ENCODE measurements around the gene FGR.
A peak's percentile ranks its signal among the peaks of the same experiment; 100 is the strongest.

Gene FGR

DNA sequence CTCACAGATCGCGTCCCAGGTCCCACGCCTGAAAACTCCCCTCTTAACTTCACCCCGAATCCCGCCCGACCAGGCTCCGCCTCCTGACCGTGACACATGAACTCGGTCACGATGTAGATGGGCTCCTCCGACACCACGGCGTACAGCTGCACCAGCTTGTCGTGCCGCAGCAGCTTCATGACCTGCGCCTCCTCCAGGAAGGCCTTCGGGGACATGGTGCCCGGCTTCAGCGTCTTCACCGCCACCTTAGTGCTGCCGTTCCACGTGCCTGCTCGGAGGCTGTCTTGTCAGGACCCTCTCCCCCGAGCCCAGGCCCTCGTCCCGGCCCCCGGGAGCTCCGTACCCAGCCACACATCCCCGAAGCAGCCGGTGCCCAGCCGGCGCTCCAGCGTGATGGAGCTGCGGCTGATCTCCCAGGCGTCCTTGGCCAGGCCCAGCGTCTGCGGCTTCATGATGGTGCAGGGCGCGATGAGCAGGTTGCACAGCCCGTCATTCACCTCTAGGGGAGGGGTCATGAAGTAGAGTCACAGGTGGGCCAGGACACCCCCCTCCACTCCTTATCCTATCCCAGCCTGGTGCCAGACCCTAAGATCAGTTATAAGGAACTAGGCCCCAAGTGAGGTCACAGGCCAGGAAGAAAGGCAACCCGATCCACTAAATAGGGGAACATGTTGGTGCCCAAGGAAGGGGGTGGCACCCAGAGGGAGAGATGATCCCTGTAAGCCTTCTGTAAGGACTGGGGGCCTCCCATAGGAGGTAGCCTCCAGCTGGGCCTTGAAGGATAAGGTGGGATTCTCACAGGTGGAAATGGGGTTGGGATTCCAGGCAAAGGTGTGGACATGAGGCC, 19.4 kb downstream of the FGR start:
- DNase-seq, result no peak

DNA sequence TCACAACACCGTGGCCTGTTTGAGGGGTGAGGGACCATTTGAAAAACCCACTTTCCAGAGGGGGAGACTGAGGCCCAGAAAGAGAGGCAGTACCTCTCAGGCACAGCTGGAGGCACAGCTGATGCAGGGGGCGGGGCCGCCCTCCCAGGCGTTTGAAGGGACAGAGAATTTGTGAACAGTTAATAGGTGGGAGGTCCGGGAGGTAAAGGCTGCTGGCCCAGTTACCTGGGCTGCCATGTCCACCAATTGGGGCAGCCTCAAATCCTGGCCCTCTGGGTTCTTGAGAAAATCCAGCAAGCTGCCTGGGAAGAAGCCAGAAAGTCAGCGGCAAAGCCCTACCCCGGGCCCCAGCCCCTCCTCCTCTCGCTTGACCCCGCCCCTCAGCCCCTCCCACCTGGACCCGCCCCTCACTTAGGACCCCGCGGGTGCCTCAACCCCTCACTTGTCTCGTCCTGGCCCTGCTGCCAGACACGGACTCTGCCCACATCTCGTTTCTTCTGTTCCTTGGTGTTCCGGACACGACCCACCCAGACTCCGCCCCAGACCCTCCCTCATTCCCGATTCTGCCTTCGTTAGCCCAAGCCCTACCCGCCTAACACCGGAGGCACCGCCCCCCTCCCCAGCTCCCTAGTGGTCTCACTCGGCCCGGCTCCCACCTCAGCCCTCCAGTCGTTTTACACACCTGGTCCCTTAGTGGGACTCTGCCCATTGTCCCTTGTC, 20.2 kb downstream of the FGR start:
- no peak for DNase-seq

DNA sequence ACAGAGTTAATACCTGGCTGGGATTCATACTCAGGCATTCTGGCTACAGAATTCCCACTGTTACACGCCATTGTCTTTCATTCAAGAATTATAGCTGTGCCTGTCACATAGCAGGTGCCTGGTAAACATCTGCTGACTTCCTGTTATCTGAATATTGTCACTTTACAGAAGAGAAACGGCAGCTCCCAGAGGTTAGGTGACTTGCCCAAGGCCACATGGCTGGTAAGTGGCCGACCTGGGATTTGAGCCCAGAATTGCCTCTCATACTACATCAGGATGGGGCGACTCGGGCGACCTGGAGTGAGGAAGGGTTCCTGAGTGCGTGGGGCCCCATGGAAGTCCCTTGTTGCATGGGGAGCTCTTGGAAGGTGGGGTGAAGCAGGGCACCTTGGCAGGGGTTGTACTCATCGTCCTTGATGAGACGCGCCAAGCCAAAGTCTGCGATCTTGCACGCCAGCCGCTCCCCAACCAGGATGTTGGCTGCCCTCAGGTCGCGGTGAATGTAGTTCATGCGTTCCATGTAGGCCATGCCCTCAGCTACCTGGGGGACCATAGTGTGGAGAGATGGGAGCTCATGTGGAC, 20.9 kb downstream of the FGR start:
- DNase-seq, result no peak

DNA sequence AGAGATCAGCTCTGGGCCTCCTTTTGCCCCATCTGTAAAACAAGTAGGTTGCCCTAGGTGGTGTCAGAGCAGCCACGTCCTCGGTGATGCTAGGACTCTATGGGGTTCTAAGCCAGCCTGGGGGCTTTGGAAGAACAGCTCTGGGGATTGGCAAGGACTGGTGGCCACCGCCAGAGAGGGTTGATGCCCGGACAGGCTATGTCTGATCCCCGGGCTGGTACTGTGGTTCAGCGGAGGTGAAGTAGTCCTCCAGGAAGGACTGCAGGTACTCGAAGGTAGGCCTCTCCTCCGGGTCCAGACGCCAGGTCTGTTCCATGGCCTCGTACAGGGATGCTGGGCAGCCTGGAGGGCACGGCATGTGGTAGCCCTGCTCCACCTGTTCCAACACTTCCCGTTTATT, 22.3 kb downstream of the FGR start:
- DNase-seq, result no peak

DNA sequence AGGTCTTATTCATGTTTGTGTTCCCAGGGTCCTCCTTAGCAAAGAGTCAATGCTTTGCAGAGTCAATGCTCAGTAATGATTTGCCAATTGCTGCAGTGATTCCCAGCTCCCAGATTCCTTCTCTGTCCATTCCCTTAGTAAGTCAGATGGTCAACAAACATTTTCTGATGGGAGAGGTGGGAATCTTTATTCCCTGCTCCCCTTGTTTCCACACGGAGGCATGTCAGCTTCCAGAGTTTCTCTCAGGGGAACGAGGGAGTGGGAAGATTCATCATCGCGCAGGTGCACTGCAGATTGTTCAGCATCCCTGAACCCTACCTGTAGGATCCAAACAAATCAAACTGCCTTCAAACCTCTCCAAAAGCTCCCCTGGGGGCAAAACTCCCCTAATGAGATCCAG, 23.5 kb downstream of the FGR start:
- no peak for DNase-seq

DNA sequence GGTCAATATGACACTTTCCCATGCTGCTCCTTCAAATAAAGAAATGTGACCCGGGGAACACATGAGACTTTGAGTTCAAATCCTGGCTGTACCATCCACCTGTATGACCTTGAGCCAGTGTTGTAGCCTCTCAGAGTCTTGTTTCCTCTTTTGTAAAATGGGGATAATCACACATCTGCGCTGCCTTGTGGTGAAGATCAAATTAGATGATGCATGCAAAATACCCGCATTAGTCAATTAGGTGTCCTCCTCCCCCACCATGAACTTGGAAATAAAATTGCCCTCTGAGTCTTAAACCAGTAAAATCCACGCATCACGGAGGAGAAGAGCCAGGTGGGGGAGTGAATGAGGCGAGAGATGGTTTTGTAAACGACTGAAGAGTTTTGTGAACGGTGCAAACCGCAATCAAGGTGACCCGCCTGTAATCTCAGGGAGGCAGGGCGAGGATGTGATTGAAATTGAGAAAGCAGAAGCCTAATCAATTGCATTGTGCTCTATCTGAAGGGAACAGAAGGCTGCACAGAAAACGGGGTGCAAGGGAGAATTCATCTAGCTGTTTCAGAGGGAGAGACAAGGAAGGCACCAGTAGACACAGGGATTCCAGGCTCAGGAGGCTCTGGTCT, 25.3 kb downstream of the FGR start:
- DNase-seq, result no peak

DNA sequence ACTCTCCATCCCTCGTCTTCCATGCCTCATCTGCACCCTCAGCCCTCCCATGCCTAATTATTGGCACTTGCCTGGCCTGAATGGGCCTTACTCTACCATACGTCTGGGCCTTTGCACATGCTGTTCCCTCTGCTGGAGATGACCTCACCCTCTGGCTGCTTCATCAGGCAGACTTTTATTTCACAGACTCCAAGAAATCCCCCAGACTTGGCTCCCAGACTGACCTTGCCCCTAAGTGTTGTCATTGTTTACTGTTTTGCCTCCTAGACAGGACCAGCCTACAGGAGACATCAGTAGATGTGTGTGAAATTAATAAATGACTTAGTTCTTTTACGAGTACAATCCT, 25.8 kb downstream of the FGR start:
- DNase-seq, result no peak

DNA sequence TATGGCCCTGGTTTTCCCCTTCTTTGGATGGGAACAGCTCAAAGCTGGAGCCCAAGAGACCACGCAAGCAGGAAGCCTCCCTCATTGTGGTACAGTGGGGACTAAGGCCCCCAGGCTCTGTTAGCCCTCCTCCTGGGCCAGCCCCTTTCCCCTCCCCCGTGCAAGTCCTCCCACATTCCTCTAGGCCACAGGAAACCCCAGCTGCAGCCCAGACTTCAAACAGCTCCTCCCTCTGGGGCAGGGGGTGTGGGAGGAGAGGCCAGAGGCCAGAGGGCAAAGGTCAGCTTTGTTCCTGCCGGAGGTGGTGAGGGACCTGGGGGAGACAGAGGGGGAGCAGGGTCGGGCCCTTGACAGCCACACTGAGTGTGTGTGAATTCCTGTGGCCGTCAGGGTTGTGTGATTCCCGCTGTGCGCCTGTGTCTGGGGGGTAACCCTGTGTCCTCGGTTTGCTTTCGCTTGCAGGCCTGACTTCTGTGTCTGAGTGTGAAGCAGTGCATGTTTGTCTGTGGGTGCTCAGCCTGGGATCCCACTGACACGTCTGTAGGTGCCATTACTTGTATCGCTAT, 27.7 kb downstream of the FGR start:
- no peak for DNase-seq

DNA sequence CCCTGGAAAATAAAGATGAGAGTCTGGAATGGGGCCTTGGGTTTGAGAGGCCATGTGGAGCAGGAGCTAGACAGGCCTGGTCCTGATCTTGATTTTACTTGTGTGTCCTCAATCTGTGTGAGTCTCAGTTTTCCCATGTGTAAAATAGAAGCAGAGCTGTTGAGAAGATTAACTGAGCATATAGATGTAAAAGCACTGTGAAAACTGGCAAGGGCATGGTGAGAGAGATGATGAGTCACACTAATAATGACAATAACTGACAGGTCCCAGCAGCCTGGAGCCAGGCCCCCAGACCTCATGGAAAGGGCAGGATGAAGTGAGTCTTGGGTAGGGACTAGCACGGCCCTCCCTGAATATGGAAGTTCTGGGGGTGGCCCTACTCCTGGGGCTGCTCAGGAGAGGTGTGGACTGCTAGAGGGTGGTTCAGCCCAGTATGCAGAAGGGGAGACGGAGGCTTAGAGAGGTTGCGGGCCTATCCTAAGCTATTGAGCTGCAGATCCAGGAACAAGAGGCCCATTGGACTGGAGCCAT, 28.2 kb downstream of the FGR start:
- no peak for DNase-seq

DNA sequence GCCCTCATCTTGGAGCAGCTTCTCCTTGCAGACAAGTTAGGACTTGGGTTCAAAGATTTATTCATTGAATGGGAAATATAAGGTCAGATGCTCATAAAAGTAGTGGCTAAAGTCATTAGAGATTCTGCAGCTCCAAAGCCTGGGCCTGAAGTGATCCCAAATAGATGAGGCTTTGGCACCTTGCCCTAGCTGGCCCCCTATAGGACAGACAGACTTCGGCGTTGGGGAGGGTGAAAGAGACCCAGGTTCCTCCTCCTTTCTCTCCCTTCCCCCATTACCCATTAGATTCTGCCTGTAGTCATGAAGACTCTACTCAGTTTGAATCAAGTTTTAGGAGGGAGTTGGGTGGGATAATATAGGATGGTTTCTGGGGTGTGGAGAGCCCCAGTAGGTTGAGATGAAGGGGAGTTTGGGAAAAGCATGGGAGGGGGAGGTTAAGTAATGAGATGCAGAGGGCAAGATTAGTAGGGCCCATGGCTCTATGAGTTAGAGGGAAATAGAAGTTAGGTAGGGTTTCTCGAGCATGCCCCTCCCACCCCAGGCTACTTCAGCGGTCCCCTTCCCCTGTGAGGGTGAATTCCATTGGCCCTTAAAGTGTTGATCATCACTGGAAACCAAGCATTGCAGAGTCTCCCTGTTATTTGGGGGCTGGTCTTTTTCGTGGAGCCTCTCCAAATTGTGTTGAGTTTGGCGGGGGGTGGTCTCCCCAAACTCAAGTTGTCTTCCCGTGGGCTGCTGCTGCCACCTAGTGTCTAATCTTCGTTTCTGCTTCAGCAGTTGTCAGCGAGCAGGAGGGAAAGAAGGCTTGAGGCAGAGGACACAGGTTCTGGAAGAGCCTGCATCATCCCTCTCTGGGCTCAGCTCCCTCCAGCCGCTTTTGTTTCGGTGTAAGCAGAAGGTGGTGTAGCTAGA, 28.9 kb downstream of the FGR start:
- DNase-seq, result peak; percentile 25

DNA sequence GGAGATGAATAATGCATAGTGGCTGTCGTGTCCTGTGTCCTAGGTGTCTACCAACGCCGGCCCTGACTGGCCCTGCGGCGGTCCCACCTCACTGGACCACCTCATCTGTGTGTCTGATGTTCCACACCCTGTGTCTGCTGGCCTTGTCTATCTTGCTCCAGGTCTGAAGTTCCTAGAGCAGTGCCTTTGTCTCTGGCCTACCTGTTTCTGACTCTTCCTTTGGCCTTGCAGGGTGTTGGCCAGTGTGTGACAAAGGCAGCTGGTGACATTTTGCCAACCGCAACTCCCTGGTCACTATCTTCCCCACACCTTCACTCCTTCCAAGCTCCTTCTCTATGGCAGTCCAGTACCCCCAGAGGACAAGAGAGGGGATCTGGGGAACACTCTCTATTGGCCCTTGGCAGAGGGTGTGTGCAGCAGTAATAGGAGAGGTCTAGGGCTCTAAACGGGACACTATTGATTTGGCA, 29.7 kb downstream of the FGR start:
- no peak for DNase-seq

DNA sequence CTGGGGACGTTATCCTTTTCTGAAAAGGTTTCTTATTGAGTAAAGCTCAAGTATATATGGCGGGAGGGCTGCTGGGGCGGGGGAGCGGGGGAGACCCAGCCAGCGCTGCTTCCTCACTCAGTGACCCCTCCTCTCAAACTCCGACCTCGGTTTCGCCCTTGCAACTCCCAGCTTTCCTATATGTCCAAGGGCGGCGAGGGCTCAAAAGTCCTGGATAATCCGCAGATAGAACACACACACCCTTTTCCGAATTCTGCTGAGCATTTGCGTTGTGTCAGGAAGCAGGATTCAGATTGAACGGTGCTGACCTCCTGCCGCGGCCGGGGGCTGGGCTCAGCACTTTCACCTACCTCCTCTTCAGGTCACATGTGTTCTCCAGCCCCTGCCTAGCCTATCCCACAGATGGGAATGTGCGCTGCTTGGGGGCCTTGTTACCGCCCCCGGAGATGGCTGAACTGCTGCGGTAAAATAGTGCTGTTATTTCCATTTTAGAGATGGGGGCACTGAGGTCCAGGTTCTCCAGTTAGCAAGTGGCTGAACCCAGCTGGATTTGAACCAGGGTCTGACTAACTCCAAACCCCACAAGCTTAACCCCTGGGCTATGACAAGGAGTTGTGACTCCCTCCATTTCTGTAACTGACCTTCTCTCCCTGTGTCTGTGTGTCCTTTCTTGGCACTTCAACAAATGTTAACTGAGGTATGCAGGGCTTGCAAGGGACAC, 30.2 kb downstream of the FGR start:
- DNase-seq, result no peak

DNA sequence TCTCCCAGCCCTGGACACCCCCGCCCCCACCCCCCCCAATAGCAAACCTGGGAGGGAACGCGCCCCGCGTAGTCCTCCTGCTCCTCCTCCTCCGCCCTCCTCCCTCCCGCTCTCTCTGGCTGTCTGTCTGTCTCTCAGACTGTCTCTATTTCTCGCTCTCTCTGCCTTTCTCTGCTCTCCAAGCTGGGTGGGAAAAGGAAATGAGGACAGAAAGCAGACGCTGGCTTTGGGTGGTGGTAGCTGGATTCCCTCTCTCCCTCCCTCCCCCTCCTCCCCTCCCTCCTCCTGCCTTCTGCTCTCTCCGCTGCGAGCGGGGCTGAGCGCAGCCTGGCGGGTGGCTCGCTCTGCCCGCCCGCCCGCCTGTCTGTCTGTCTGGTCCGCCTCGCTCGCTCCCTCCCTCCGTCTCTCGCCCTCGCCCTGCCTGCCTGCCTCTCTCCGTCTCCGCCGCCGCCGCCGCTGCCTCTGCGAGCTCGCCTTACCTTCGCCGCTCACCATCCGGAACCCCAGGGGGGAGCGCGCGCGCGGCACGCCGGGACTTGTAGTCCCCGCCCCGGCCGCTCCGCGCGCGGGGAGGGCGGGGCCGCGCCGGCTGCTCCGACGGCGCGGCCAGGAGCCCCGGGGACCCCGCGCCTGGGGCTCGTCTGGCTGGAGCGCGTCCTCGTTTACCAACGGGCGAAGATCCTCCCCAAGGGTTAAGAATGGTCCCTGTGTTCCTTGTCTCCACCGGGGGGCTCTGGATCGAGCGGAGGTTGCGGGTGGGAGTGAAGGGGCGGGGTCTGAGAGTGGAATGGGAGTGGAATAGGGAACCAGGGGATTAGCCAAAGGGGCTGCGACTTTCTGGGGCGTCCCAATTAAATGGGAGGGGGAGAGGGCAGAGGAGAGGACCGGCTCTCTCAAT, 31.1 kb downstream of the FGR start, which contains the start of gene AHDC1:
Gene AHDC1 (minus strand): TSS at position 464 of the 898 bp plus-strand sequence. CDS start 52,029 bp downstream, outside the sequence.
- peak; percentile 94 for DNase-seq

DNA sequence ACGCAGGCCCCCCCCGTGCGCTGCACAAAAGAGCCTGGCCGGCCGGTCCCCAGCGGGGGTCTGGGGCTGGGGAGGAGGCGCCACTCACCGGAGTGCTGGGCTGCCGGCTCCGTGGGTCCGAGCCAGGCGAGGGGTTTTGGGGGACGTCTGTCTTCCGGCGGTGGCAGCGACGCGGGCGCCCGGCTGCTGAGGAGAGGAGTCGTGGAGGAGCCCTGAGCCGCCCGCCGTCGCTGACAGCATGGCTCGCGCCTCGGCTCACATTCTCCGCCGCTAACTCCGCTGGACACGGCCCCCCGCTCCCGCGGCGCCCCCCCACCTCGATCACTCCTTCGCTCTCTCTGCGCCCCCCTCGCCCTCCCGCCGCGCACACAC, 31.7 kb downstream of the FGR start:
- DNase-seq, result no peak

DNA sequence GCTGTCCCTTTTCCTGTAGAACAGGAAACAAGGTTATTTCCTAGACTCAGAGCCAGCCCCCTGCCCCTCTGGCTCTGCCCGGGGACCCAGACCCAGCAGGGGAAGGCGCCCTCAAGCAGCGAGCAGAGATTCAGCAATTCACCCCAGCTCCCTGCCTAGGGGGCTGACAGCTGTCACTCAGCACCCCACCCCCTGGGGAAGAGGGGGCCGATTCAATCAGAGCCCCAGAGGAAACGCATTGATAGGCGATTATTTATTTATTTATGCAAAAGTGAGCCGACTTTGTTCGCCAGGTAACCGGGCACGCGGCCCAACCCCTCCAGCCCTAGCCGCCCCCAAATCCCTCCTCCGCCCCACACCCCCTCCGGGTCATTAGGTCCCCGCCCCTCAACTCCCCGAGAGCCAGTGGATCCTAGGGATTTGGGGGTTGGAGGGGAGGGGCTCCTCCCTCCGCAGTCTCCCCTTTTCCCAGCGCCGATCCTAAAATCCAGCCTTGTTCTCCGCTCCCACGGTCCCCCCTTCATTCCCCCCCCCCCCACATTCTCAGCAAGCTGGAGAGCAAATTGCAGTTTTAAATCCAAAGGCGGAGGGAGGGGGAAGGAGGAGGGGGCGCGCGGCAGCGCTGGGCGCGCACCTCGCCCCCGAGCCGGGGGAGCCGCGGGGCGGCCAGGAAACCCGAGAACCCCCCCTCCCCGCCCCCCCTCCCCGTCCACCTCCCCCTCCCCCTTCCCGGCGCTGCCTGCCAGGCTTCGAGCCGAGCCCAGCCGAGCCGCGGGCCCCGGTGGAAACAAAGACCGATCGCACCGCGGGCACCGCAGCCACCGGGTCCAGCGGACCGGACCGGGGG, 32.3 kb downstream of the FGR start:
- DNase-seq, result peak; percentile 41

DNA sequence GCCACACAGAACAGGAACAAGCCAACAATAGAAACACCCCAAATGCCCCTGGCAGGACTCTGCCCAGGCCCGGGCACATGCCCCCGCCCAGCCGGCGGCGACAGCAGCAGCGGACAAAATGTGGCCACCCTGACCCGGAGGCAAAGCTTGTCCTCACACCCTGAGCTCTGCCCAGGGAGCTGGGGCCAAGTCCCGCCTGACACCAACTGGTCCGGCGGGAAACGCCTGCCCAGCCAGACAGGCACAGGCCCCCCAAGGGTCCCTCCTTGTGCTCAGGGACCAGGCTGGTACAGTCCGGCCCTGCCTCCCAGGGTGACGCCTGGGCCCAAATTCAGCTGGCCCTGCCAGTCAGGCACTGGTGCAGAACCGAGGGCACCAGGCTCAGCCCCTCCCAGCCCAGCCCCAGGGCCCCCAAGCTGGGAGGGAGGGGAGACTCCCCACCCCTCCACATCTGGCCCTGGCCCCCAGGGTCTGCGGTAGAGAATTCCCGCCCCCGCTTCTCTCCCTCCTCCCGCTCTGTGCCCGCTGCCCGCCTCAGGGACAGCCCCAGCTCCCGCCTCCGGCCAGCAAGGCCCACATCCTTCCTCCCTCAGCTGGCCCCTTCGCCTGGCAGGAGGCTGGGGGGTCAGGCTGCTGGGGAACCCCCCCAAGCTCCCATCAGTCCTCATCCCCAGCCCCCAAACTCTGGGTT, 33.1 kb downstream of the FGR start:
- DNase-seq, result no peak

DNA sequence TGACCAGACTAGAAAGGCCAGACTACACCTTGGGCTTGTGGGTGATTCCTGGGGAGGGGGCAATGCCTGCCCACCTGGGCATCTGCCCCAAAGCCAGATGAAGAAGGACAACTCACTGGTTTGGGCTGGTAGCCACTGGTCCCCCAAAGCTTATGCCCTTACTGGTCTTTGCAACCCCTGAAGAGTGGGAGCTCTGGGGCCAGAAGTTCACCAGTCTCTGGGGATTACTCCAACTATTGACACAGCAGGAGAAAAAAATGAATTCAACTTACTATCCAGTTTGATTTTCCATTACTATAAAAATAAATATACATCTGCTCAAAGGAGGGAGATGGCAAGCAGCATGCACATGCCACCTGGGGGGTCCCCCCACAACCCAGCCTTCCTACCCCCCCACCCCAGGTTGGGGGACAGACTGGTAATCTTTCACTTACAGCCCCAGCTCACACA, 33.6 kb downstream of the FGR start:
- no peak for DNase-seq

DNA sequence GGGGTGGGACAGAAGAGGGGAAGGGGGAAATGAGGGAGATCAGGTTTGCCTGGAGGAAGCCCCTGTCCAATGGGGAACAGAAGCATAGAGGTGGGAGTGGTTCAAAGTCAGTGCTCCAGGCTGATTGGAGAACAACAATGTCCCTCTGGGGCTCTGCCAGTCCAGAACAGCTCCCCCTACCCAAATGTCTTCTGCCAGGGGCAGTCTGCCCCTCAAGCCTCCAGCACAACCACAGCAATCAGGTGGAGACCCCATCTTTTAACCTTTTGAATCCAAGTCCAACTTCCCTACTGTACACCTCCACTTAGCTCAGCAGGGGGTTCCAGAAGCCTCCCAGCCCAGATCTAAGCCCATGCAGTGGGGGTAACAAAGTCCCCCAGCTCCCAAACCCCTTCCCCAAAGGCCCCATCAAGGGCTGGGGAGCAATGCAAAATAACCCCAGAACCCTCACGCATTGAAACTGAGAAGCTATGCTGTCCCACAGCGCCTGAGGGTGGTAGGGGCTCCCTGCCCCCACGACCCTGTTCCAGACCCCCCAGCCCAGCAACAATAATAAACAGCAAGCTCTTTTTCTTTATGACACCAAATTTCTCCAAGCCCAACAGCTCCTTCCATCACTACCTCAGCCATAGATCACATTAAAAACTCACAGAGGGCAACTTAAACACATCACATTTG, 34.3 kb downstream of the FGR start:
- no peak for DNase-seq
